GM12873 (cell line): Measurements from ENCODE around the gene LSAMP.

Experiments used
- CTCF ChIP-seq: IDR thresholded peaks from 2 replicates; pipeline ENCODE4 v1.5.1; 2012; ENCODE audit warnings: low read depth, mild to moderate bottlenecking, moderate library complexity, low read length, control low read depth; ENCODE audit not compliant: insufficient read depth; ENCODE audit errors: missing control alignments

LSAMP gene

GRCh38 chr3:116019254-116019763 lies 426.0 kb downstream of the LSAMP start:
- no peak for TF ChIP-seq CTCF

GRCh38 chr3:116018646-116019045 lies 426.6 kb downstream of the LSAMP start:
- TF ChIP-seq CTCF, result no peak

- TF ChIP-seq CTCF, result no peak
Measured at GRCh38 chr3:116015931-116016330, 429.4 kb downstream of the LSAMP start.

GRCh38 chr3:116007000-116007399 lies 438.3 kb downstream of the LSAMP start:
- no peak for TF ChIP-seq CTCF

- no peak for TF ChIP-seq CTCF
Measured at GRCh38 chr3:116005404-116005803, 439.9 kb downstream of the LSAMP start.

GRCh38 chr3:116002235-116002634 lies 443.1 kb downstream of the LSAMP start:
- no peak for TF ChIP-seq CTCF

- no peak for TF ChIP-seq CTCF
Measured at GRCh38 chr3:116001151-116001621, 444.1 kb downstream of the LSAMP start.

- no peak for TF ChIP-seq CTCF
Measured at GRCh38 chr3:116000311-116000710, 445.0 kb downstream of the LSAMP start.
